NCI-H128 (cell line): Measurements from ENCODE around the gene ASCC1.
A peak's percentile ranks its signal among the peaks of the same experiment; 100 is the strongest.
"Not testable (repeated sequence)": the region's sequence is repeated elsewhere in the genome, so short reads cannot be mapped to it uniquely, and the experiment has no call there.

Experiments used
- DNase-seq: peaks from one replicate; lab custom pipeline; 2025; ENCODE audit not compliant: unreplicated experiment; lab: John Stamatoyannopoulos, UW

The ASCC1 gene

DNA sequence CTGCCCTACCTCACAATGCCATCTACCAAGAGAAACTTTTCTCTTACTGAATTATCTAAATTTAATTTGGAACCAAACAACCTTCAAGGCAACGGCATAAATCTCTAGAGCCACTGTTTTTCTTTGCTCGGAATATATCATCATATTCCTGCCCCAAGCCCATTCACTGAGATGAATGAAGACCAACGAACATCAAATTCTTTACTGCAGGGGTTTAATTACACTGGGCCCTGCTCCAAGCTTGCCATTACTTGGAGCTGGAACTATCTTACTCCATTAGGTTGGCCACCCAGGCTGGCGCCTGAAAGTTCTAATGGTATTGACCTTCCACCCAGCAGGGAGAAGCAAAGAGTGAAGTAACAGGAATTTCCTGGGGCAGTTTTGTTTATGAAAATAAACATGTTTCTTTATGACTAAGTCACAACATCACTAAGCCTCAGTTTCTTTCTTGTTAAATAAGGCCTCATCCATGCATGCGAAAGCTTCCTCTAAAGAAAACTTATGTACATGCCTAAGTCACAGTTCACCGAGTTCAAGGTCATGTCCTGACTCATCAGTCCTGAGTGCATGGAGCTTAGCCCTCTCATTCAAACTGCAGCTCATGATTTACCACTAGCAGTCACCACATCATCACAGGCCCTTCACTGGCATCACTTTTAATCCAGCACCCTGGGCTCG lies 42.3 kb downstream of the ASCC1 start:
- peak; percentile 11 for DNase-seq

DNA sequence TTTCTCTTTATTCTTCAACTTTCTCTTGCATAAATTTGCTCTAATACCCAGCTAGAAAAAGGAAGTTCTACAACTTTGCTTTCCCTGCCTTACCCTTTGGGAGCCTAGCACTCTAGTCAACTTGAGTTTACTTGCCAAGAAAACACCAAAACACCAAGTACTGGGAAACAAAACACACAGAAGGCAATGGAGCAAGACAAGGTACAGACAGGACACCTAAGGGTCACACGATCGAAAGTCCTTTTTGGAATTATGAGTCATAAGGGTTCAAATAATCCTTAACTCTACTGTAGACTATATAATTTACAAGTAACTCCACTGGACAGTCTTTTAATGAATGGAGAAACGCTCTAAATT lies 42.8 kb downstream of the ASCC1 start:
- no peak for DNase-seq

DNA sequence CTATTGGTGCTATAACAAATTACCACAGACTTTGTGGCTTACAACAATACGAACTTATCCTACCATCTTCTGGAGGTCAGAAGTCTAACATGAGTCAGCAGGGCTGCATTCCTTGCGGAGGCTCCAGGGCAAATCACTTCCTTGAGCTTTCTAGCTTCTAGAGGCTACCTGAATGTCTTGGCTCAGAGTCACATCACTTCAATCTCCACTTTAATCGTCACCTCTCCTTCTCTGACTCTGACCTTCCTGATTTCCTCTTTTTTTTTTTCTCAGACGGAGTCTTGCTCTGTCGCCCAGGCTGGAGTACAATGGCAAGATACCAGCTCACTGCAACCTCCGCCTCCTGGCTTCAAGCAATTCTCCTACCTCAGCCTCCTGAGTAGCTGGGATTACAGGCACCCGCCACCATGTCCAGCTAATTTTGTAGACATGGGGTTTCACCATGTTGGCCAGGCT lies 44.9 kb downstream of the ASCC1 start:
- no peak for DNase-seq

GRCh38 chr10:72170733-72171132 lies 45.3 kb downstream of the ASCC1 start:
- no peak for DNase-seq

- DNase-seq = no peak
Measured at GRCh38 chr10:72170263-72170662, 45.8 kb downstream of the ASCC1 start.

DNA sequence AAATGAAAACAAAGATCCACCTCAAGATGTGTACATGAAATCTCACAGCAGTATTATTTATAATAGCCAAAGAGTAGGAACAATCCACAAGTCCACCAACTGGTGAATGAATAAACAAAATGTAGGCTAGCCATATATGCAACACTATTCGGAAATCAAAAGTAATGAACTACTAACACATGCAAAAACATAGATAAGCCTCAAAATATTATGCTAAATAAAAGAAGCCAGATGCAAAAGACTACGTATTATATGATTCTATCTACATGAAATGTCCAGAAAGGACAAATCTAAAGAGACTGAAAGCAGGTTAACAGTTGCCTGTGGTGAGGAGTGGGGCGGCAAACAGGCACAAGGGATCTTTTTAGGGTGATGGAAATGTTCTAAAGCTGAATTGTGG lies 49.0 kb downstream of the ASCC1 start:
- no peak for DNase-seq

- no peak for DNase-seq
Measured at GRCh38 chr10:72164617-72165016, 51.5 kb downstream of the ASCC1 start.

DNA sequence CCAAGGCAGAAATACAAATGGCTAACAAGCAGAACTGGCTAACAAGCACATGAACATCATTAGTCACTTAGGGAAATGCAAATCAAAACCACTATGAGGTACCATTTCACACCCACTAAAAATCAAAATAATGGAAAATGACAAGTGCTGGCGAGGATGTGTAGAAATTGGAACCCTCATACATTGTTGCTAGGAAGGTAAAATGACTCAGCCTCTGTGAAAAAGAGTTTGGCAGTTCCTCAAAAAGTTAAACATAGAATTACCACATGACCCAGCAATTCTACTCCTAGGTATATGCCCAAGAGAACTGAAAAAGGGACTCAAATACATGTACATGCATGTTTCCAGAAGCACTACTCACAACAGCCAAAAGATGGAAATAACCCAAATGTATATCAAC lies 53.1 kb downstream of the ASCC1 start:
- DNase-seq = no peak

- DNase-seq = no peak
Measured at GRCh38 chr10:72158176-72158575, 57.9 kb downstream of the ASCC1 start.

DNA sequence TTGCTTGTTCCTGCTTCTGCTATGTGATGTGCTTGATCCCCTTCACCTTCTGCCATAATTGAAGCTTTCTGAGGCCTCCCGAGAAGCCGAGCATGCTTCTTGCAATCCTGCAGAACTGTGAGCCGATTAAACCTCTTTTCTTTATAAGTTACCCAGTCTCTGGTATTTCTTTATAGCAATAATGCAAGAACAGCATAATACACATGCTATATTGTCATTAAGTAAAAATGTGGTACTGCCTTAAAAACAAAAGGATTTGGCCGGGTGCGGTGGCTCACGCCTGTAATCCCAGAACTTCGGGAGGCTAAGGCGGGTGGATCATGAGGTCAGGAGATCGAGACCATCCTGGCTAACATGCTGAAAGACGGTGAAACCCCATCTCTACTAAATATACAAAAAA lies 59.9 kb downstream of the ASCC1 start:
- DNase-seq = no peak

GRCh38 chr10:72152286-72152685 lies 63.8 kb downstream of the ASCC1 start:
- DNase-seq = no peak

GRCh38 chr10:72150746-72151478 lies 65.2 kb downstream of the ASCC1 start:
- DNase-seq = not testable (repeated sequence)

GRCh38 chr10:72147324-72147584 lies 68.8 kb downstream of the ASCC1 start:
- not testable (repeated sequence) for DNase-seq

DNA sequence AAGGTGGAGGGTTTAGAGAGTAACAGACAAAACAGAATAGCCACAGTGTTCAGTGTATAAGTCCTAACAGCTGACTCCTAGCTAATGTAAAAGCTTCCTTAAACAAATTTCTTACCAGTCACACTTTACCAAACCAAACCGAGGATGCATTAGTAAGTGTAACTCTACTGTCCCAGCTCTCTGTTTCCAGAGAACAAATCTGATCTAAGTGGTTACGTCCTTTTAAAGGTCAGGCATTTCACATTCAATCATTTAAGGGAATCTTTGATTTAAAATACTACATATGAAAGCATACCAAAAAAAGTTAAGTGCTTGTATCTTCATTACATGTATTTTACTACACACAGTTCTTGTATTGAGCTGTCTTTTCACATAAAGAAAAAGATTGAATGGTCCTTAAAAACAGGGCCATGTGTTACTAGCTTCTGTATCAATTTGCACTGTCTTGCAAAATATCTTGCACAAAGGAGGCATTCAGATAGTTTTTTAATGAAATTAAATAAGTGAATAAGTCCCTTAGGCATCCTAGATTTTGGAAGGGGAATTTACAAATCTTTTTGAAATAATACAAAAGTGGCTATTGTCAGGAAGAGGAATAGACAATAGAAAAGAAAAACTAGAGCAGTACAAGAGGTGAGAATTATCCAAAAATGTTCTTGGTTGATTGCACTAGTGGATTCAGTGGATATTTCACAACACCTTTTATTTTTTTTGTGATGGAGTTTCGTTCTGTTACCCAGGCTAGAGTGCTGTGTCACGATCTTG lies 69.3 kb downstream of the ASCC1 start:
- DNase-seq = no peak

DNA sequence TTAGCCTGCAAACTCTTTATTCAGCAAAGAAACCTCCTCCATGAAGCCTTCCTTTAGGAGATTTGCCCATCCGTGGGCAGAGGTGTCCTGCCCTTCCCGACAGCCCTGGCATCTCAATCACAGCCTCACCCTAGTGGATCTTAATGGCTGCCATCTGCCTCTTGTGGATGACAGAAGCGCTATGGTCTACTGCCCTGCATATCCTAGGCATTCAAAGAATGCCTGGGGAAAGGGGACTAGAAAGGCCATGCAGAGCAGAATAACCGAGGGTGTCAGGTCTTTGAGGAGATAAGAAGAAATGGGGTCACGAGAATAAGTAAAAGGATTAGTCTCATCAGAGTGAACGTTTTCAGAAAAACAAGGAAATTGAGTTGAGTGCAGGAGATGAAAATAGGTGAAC lies 70.0 kb downstream of the ASCC1 start:
- no peak for DNase-seq

DNA sequence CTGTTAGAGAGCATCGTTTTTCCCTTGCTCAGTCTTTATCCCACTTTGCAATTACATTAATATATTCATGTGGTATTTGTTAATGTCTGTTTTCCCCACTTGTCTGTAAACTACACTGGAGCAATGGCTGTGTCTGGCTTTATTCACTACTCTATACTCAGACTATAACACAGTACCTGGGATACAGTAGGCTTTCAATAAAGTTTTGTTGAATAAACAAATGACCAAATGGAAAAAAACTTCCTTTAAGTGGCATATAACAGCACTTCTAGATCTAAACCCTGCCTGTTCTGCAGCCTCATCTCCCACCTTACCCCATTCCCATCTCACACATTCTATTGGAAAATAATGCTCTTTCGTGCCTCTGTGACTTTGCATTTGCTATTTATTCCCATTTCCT lies 70.4 kb downstream of the ASCC1 start:
- DNase-seq = no peak

DNA sequence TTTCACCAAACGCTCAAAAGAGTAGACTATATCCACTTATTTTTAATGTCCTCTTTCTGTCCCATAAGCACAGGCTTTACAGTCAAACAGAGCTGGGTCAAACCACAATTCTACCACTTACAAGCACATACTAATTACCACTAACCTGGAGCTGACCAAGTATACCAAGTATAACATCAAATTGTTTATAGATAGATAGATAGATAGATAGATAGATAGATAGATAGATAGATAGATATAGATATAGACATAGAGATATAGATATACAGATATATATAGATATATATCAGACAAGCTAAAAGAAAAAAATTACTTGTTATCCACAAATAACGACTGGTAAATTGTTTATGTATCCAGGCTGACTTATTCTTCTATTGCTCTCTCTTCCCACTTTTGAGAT lies 75.2 kb downstream of the ASCC1 start:
- no peak for DNase-seq

DNA sequence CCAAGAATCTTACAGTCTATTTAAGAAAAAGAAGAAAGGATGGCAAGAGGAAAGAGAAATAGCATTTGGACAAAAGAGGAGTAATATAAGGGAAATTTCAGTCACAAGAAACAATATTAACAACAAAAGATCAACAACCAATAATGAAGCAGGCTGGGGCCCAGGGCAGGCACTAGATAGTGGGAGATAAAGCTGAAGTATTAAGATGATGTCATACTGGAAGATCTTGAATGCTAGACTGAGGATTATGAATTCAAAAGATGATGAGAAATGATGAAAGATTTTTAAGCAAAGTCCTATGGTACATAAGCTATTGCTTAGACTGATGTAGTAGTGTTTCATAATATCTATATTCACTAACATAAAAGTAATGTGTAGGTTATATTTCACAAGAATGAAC lies 75.9 kb downstream of the ASCC1 start:
- DNase-seq = no peak

- no peak for DNase-seq
Measured at GRCh38 chr10:72137583-72137982, 78.5 kb downstream of the ASCC1 start.

- DNase-seq = not testable (repeated sequence)
Measured at GRCh38 chr10:72136225-72136624, 79.9 kb downstream of the ASCC1 start.

GRCh38 chr10:72134785-72135767 lies 81.0 kb downstream of the ASCC1 start:
- no peak for DNase-seq
